Hepatocyte (in vitro differentiated cells): ENCODE data around the gene FREM3.

Source experiments
- CTCF ChIP-seq: fragments of 200-600 bp; sonication (generic); IDR thresholded peaks from 2 replicates; pipeline ENCODE4 v1.5.1; 2016; ENCODE audit warnings: antibody characterized with exemption, mild to moderate bottlenecking; ENCODE audit not compliant: poor library complexity
- EZH2 ChIP-seq: fragments of 200-600 bp; sonication (generic); IDR thresholded peaks from 2 replicates; pipeline ENCODE4 v1.6.1; 2016; ENCODE audit warnings: antibody characterized with exemption, mild to moderate bottlenecking, borderline replicate concordance
- EZH2phosphoT487 ChIP-seq: fragments of 200-600 bp; sonication (generic); IDR thresholded peaks from one replicate; pipeline ENCODE4 v1.6.1; 2018; ENCODE audit warnings: antibody characterized with exemption, mild to moderate bottlenecking, low read depth, moderate library complexity; ENCODE audit not compliant: unreplicated experiment, severe bottlenecking

- TF ChIP-seq CTCF (no peak), EZH2 (no peak), EZH2phosphoT487 (no peak)
These were observed 160.8 kb downstream of the FREM3 start for GRCh38 chr4:143539670-143540023.
